ENCODE results near the gene MAP1B. TPM values are rescaled to one million over a fixed set of nuclear protein-coding genes. Genes with fewer than 3 reads are reported as not detected.

The MAP1B gene
- total and polyA plus RNA-seq, 2 of the 4 experiments (the other 2 are of a cell fraction), result 41.1 to 183 TPM

- H2BK5ac ChIP-seq (ENCODE audit: low read depth, low read length, poor library complexity, severe bottlenecking), result no peak overlapping the region
- no peak overlapping the region for H3K56ac ChIP-seq (ENCODE audit: extremely low read depth, insufficient read depth, low read length)
- no peak overlapping the region for H2AK5ac ChIP-seq (ENCODE audit: low read depth, low read length)
- no peak overlapping the region for H2BK20ac ChIP-seq (ENCODE audit: low read depth, low read length)
- H3K79me1 ChIP-seq (ENCODE audit: low read depth in 1 of 2, low read length in 2 of 2), result peaks cover 13 to 58% of the 10 kb centered on the region in 2 experiments; a peak in 3 of 4 replicates
- H2BK120ac ChIP-seq (ENCODE audit: low read depth, low read length), result no peak overlapping the region
- no peak overlapping the region for H3K27ac ChIP-seq (ENCODE audit: insufficient read depth, low read length)
- TF ChIP-seq ELK1 (IDR thresholded peaks at IDR 0.05; ENCODE audit: borderline replicate concordance, low read depth, low read length) (no peak), CEBPB (IDR thresholded peaks at IDR 0.05; ENCODE audit: low read depth, low read length) (no peak), FOS (IDR thresholded peaks at IDR 0.05; ENCODE audit: low read depth, low read length) (no peak), POLR2A (IDR thresholded peaks at IDR 0.05; ENCODE audit: low read depth, low read length) (no peak), SMC3 (IDR thresholded peaks at IDR 0.05; ENCODE audit: low read depth, low read length) (no peak), RAD21 (IDR thresholded peaks at IDR 0.05; ENCODE audit: low read length) (no peak), USF2 (IDR thresholded peaks at IDR 0.05; ENCODE audit: low read depth, low read length) (no peak), RCOR1 (IDR thresholded peaks at IDR 0.05; ENCODE audit: insufficient replicate concordance, low read length) (no peak), MAFK (IDR thresholded peaks at IDR 0.05; ENCODE audit: low read depth, low read length) (no peak), MXI1 (IDR thresholded peaks at IDR 0.05; ENCODE audit: borderline replicate concordance, low read depth, low read length) (no peak), NFE2L2 (IDR thresholded peaks at IDR 0.05; ENCODE audit: low read depth, low read length) (no peak), CHD1 (IDR thresholded peaks at IDR 0.05; ENCODE audit: low read depth, low read length) (no peak), BHLHE40 (IDR thresholded peaks at IDR 0.05; ENCODE audit: low read depth, low read length) (no peak)
- H3K4me1 ChIP-seq (ENCODE audit: control insufficient read depth, insufficient read depth, low read length), result peaks cover 12% of the 10 kb centered on the region
- peaks cover 15% of the 10 kb centered on the region for H3K9me1 ChIP-seq (ENCODE audit: insufficient read depth, low read length)
- H4K8ac ChIP-seq (ENCODE audit: low read depth in 2 of 2, low read length in 2 of 2), result no peak overlapping the region
- no peaks in the 10 kb centered on the region for H3K27me3 ChIP-seq (ENCODE audit: control insufficient read depth, insufficient read depth, low read length)
- H3K4me2 ChIP-seq (ENCODE audit: low read depth, low read length), result no peak overlapping the region
- ChIA-PET CTCF (no interaction called here), POLR2A (ENCODE audit: unreplicated experiment) (no interaction called here)
- H2AK9ac ChIP-seq (replicated peaks; ENCODE audit: low read depth, low read length, poor library complexity), result no peak overlapping the region
- no peak overlapping the region for H3K18ac ChIP-seq (ENCODE audit: low read depth, low read length)
- no peak overlapping the region for H4K5ac ChIP-seq (ENCODE audit: low read depth, low read length)
- H4K20me1 ChIP-seq (ENCODE audit: insufficient read depth, low read length), result peaks cover 54% of the 10 kb centered on the region; the same call in 1 of the 2 replicates
- in situ Hi-C loops (cut with MboI; ENCODE audit: low sequenced_read_pairs) (no loop called here), intact Hi-C loops (cut with micrococcal nuclease) (no loop called here), dilution Hi-C loops (cut with HindIII; ENCODE audit: low sequenced_read_pairs, unreplicated experiment) (no loop called here)
- peak overlapping the region; percentile 17; the same call in 1 of the 2 replicates for H3K23ac ChIP-seq (ENCODE audit: low read depth, low read length)
- no peak overlapping the region for H4K91ac ChIP-seq (ENCODE audit: insufficient read depth, low read depth, low read length)
- BruUV-seq (replicated peaks), result no TSS peak
- 100% methylated on average over 1 of the region's 1 CpG; no CpG with 5 or more reads in 1 of the 2 experiments for WGBS, 2 experiments (ENCODE audit: extremely low coverage in 2 of 2, insufficient read length in 1 of 2)
- no peaks in the 10 kb centered on the region for H3K9me3 ChIP-seq (ENCODE audit: control insufficient read depth, insufficient read depth, low read length)
- H2AFZ ChIP-seq (replicated peaks; ENCODE audit: low read length, poor library complexity), result no peak overlapping the region
- H3K14ac ChIP-seq (replicated peaks; ENCODE audit: low read depth, low read length), result 0 out of 2 replicates have a peak overlapping the region, but pooled peaks have one; percentile 21
- DNase-seq (no peak), ATAC-seq (ENCODE audit: low read depth) (no peak)
- no peak overlapping the region for H3K4ac ChIP-seq (ENCODE audit: low read depth, low read length)
- no peak overlapping the region for H3K9ac ChIP-seq (ENCODE audit: low read depth, low read length)
- H3K36me3 ChIP-seq (ENCODE audit: control insufficient read depth, insufficient read depth, low read length), result peaks cover 6% of the 10 kb centered on the region
- no peak overlapping the region for H3K4me3 ChIP-seq (ENCODE audit: insufficient read depth, low read depth, low read length)
- H2BK15ac ChIP-seq (ENCODE audit: low read depth, low read length), result no peak overlapping the region
These were observed 5.1 kb downstream of the MAP1B start for GRCh38 chr5:72112389-72112788.
